ENCODE results near the gene AFF4. TPM values are rescaled to one million over a fixed set of nuclear protein-coding genes. Genes with fewer than 3 reads are reported as not detected.
A peak's percentile ranks its signal among the peaks of the same experiment; 100 is the strongest.
"Not testable (repeated sequence)": the region's sequence is repeated elsewhere in the genome, so short reads cannot be mapped to it uniquely, and the experiment has no call there.

Gene AFF4
- total and polyA plus RNA-seq, 2 experiments from 2014 or later, result 41.7 to 47.3 TPM

DNA sequence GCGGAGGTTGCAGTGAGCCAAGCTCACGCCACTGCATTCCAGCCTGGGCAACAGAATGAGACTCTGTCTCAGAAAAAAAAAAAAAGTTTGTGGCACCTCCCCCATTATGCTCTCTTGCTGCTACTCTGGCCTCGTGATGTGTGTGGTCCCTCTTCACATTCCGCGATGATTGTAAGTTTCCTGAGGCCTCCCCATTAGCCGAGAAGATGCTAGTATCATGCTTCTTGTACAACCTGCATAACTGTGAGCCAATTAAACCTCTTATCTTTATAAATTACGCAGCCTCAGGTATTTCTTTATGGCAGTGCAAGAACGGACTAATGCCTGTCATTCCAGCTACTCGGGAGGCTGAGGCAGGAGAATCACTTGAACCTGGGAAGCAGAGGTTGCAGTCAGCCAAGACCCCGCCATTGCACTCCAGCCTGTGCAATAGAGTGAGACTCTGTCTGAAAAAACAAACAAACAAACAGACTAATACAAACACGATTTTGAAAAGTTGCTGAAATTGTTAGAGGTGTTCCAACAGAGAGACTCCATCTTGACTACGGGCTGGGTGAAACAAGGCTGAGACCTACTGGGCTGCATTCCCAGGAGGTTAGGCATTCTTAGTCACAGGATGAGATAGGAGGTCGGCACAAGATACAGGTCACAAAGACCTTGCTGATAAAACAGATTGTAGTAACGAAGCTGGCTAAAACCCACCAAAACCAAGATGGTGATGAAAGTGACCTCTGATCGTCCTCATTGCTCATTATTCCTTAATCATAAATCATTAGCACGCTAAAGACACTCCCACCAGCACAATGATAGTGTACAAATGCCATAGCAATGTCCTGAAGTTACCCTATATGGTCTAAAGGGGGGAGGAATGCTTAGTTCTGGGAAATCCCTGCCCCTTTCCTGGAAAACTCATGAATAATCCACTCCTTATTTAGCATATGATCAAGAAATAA lies 8.3 kb upstream of the AFF4 start:
- Histone ChIP-seq H3K79me2 (ENCODE audit: insufficient read depth) (no peaks in the 10 kb centered on the region), H3K4me1 (ENCODE audit: insufficient read depth) (no peaks in the 10 kb centered on the region), H3K36me3 (ENCODE audit: low read depth) (no peaks in the 10 kb centered on the region), H3K9me2 (ENCODE audit: insufficient read depth) (no peaks in the 10 kb centered on the region), H3K27me3 (replicated peaks; ENCODE audit: insufficient read depth) (no peaks in the 10 kb centered on the region), H3K27ac (no peak overlapping the region), H3K9me3 (ENCODE audit: low read depth) (no peaks in the 10 kb centered on the region), H3K4me3 (no peak overlapping the region), H3K4me2 (ENCODE audit: unreplicated experiment) (no peak overlapping the region), H3K9ac (no peak overlapping the region), H4K20me1 (ENCODE audit: insufficient read depth) (no peaks in the 10 kb centered on the region), H3F3A (ENCODE audit: insufficient read depth) (no peaks in the 10 kb centered on the region), H2AFZ (peak overlapping the region; percentile 48; the same call in 1 of the 2 replicates)
- TF ChIP-seq EZH2 (IDR thresholded peaks at IDR 0.05; ENCODE audit: insufficient read depth, poor library complexity, severe bottlenecking) (no peak), EZH2phosphoT487 (IDR thresholded peaks at IDR 0.05; ENCODE audit: insufficient read depth, low read depth) (no peak)
- in situ Hi-C loops (cut with MboI), result no loop called here
- DNase-seq, result peak; percentile 32
- 76 to 78% methylated on average over 16 of the region's 16 CpGs for WGBS, 2 experiments (ENCODE audit: low coverage in 1 of 2, low lambda C conversion rate in 2 of 2, missing lambda C conversion rate in 2 of 2)

DNA sequence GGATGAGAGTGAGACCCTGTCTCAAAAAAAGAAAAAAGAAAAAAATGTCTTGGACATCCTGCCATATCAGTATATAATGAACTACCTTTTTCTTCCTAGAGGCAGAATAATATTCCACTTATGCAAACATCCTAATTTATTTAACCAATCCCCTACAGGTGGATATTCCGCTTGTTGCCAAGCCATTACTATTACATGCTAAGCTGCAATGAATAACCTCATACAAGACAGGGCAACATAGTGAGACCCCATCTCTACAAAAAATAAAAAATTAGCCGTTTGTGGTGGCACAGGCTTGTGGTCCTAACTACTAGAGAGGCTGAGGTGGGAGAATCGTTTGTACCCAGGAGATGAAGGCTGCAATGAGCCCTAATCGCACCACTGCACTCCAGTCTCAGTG lies 1.7 kb upstream of the AFF4 start:
- Histone ChIP-seq H3K4me3 (no peak overlapping the region), H3K4me1 (ENCODE audit: insufficient read depth) (peaks cover 13% of the 10 kb centered on the region), H3K27ac (no peak overlapping the region), H3K9ac (no peak overlapping the region), H2AFZ (no peak overlapping the region), H3K9me2 (ENCODE audit: insufficient read depth) (no peaks in the 10 kb centered on the region), H3K9me3 (ENCODE audit: low read depth) (no peaks in the 10 kb centered on the region), H3F3A (ENCODE audit: insufficient read depth) (peaks cover 32% of the 10 kb centered on the region), H3K27me3 (replicated peaks; ENCODE audit: insufficient read depth) (no peaks in the 10 kb centered on the region), H3K4me2 (ENCODE audit: unreplicated experiment) (no peak overlapping the region), H4K20me1 (ENCODE audit: insufficient read depth) (peaks cover 15% of the 10 kb centered on the region; the same call in 1 of the 2 replicates), H3K79me2 (ENCODE audit: insufficient read depth) (peaks cover 32% of the 10 kb centered on the region), H3K36me3 (ENCODE audit: low read depth) (no peaks in the 10 kb centered on the region)
- in situ Hi-C loops (cut with MboI), result no loop called here
- DNase-seq, result no peak
- WGBS, 2 experiments (ENCODE audit: low coverage in 1 of 2, low lambda C conversion rate in 2 of 2, missing lambda C conversion rate in 2 of 2), result 96 to 100% methylated on average over 4 of the region's 4 CpGs
- TF ChIP-seq EZH2phosphoT487 (IDR thresholded peaks at IDR 0.05; ENCODE audit: insufficient read depth, low read depth) (no peak), EZH2 (IDR thresholded peaks at IDR 0.05; ENCODE audit: insufficient read depth, poor library complexity, severe bottlenecking) (no peak)

DNA sequence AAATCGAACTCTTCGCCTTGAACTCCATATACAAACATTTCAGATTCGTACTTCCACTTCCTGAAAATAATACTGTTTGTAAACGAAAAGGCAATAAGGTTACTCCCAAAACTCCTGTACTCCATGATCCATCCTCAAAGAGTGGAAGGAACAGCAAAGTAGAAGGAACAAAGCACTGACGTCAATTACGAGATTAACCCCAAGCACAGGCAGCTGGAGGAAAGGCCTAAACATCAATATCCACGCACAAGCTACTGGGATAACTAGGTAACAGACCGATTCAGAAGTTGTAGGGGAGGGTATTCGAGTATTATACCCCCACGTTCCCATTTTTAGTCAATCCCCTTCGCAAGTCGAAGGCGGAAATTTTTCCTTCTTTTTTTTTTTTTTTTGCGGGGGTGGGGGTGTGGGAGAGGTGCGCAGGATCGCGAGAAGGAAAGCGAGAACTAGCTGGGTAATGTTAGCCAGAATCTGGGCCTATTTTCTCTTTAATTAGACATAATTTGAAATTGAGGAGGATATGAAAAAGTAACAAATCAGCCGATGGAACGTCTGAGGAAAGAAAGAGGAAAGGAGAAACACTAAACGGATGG lies 909 bp downstream of the AFF4 start:
- in situ Hi-C loops (cut with MboI), result no loop called here
- H3K4me1 ChIP-seq (ENCODE audit: insufficient read depth), result peaks cover 17% of the 10 kb centered on the region
- peak overlapping the region; percentile 28; the same call in 1 of the 2 replicates for H2AFZ ChIP-seq
- H3K9me3 ChIP-seq (ENCODE audit: low read depth), result no peaks in the 10 kb centered on the region
- no peak for TF ChIP-seq EZH2phosphoT487 (IDR thresholded peaks at IDR 0.05; ENCODE audit: insufficient read depth, low read depth)
- TF ChIP-seq EZH2 (IDR thresholded peaks at IDR 0.05; ENCODE audit: insufficient read depth, poor library complexity, severe bottlenecking), result no peak
- H3K27ac ChIP-seq, result peak overlapping the region; percentile 97
- no peaks in the 10 kb centered on the region for H3K36me3 ChIP-seq (ENCODE audit: low read depth)
- H3K79me2 ChIP-seq (ENCODE audit: insufficient read depth), result peaks cover 58% of the 10 kb centered on the region
- 1% methylated on average over 21 of the region's 21 CpGs for WGBS, 2 experiments (ENCODE audit: low coverage in 1 of 2, low lambda C conversion rate in 2 of 2, missing lambda C conversion rate in 2 of 2)
- peak; percentile 84 for DNase-seq
- H3K4me2 ChIP-seq (ENCODE audit: unreplicated experiment), result peak overlapping the region; percentile 96
- peaks cover 38% of the 10 kb centered on the region for H3F3A ChIP-seq (ENCODE audit: insufficient read depth)
- H3K27me3 ChIP-seq (replicated peaks; ENCODE audit: insufficient read depth), result no peaks in the 10 kb centered on the region
- H3K9me2 ChIP-seq (ENCODE audit: insufficient read depth), result no peaks in the 10 kb centered on the region
- peak overlapping the region; percentile 89 for H3K4me3 ChIP-seq
- peak overlapping the region; percentile 98 for H3K9ac ChIP-seq
- H4K20me1 ChIP-seq (ENCODE audit: insufficient read depth), result peaks cover 33% of the 10 kb centered on the region

DNA sequence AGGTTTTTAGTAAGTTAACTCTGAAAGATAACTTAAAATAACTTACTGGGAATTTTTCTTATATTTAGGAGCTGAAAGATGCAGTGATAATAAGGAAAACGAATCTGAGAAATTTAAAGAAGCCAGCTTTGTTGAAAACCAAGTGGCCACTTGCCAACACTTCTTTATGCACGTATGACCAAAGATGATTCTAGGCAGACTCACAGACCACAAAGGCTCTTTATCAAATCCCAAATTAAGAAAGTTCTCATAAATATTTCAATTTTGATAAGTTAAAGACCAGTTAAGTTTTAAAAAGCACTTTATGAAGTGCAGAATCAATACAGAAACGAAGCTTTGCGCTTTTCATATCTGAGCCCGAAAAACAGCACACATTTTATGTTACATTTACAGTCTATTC lies 1.5 kb downstream of the AFF4 start:
- Histone ChIP-seq H4K20me1 (ENCODE audit: insufficient read depth) (peaks cover 33% of the 10 kb centered on the region), H3K9me2 (ENCODE audit: insufficient read depth) (no peaks in the 10 kb centered on the region), H3F3A (ENCODE audit: insufficient read depth) (peaks cover 38% of the 10 kb centered on the region), H3K79me2 (ENCODE audit: insufficient read depth) (peaks cover 64% of the 10 kb centered on the region), H3K4me2 (ENCODE audit: unreplicated experiment) (peak overlapping the region; percentile 96), H3K4me3 (peak overlapping the region; percentile 89), H3K9ac (peak overlapping the region; percentile 98), H3K9me3 (ENCODE audit: low read depth) (no peaks in the 10 kb centered on the region), H2AFZ (no peak overlapping the region), H3K27ac (peak overlapping the region; percentile 97), H3K36me3 (ENCODE audit: low read depth) (no peaks in the 10 kb centered on the region), H3K4me1 (ENCODE audit: insufficient read depth) (peaks cover 17% of the 10 kb centered on the region), H3K27me3 (replicated peaks; ENCODE audit: insufficient read depth) (no peaks in the 10 kb centered on the region)
- 8 to 13% methylated on average over 5 of the region's 5 CpGs for WGBS, 2 experiments (ENCODE audit: low coverage in 1 of 2, low lambda C conversion rate in 2 of 2, missing lambda C conversion rate in 2 of 2)
- in situ Hi-C loops (cut with MboI), result no loop called here
- peak; percentile 88 for DNase-seq
- no peak for TF ChIP-seq EZH2phosphoT487 (IDR thresholded peaks at IDR 0.05; ENCODE audit: insufficient read depth, low read depth)
- TF ChIP-seq EZH2 (IDR thresholded peaks at IDR 0.05; ENCODE audit: insufficient read depth, poor library complexity, severe bottlenecking), result no peak

DNA sequence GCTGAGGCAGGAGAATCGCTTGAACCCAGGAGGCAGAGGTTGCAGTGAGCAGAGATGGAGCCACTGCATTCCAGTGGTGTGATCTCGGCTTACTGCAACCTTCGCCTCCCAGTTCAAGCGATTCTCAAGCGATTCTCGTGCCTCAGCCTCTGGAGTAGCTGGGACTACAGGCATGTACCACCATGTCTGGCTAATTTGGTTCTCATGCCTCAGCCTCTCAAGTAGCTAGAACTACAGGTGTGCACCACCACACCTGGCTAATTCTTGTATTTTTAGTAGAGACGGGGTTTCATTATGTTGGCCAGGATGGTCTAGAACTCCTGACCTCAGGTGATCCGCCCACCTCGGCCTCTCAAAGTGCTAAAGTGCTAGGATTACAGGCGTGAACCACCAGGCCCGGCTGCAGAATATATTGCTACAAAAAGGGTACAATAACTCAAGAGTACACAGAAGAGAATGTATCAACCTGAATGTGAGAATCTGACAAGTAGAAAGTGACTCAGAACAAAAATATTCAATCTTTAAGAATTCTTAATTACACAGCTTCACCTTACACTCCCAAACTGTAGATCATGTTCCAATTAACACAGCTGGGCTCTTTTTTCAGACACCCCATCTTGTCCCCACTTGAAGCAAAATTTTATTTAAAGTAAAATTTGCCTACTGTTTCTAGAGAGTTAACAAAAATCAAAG lies 2.2 kb downstream of the AFF4 start:
- Histone ChIP-seq H3K4me1 (ENCODE audit: insufficient read depth) (peaks cover 17% of the 10 kb centered on the region), H3F3A (ENCODE audit: insufficient read depth) (peaks cover 38% of the 10 kb centered on the region), H3K27ac (peak overlapping the region; percentile 97), H3K4me2 (ENCODE audit: unreplicated experiment) (peak overlapping the region; percentile 96), H4K20me1 (ENCODE audit: insufficient read depth) (peaks cover 33% of the 10 kb centered on the region), H3K9ac (peak overlapping the region; percentile 98), H3K4me3 (peak overlapping the region; percentile 89), H3K79me2 (ENCODE audit: insufficient read depth) (peaks cover 71% of the 10 kb centered on the region)
- in situ Hi-C loops (cut with MboI); H3K36me3 ChIP-seq (ENCODE audit: low read depth); H2AFZ ChIP-seq; H3K9me3 ChIP-seq (ENCODE audit: low read depth); H3K27me3 ChIP-seq (replicated peaks; ENCODE audit: insufficient read depth); H3K9me2 ChIP-seq (ENCODE audit: insufficient read depth): not testable (repeated sequence)
- 89% methylated on average over 10 to 11 of the region's 11 CpGs for WGBS, 2 experiments (ENCODE audit: low coverage in 1 of 2, low lambda C conversion rate in 2 of 2, missing lambda C conversion rate in 2 of 2)
- peak; percentile 33 for DNase-seq

DNA sequence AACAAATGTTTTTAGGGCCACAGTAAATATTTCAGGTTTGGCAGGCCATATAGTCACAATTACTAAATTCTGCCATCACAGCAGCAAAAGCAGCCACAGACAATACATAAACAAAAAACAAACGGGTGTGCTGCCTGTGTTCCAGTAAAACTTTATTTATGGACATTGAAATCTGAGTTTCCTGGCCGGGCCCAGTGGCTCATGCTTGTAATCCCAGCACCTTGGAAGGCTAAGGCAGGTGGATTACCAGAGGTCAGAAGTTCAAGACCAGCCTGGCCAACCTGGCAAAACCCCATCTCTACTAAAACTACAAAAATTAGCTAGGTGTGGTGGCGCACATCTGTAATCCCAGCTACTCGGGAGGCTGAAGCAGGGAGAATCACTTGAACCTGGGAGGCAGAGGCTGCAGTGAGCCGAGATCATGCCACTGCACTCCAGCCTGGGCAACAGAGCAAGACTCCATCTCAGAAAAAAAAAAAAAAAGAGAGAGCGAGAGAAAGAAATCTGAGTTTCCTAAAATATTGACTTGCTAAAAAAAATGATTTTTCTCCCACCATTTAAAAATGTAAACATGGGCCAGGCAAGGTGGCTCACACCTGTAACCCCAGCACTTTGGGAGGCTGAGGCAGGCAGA lies 7.2 kb downstream of the AFF4 start:
- H4K20me1 ChIP-seq (ENCODE audit: insufficient read depth), result peaks cover 56% of the 10 kb centered on the region

More for the DNA sequence above, 7.2 kb downstream of the AFF4 start:
- in situ Hi-C loops (cut with MboI); H3K4me3 ChIP-seq; H3K36me3 ChIP-seq (ENCODE audit: low read depth); H3K27ac ChIP-seq; H3K9ac ChIP-seq; H3K4me2 ChIP-seq (ENCODE audit: unreplicated experiment); DNase-seq; H3K9me3 ChIP-seq (ENCODE audit: low read depth); H3K9me2 ChIP-seq (ENCODE audit: insufficient read depth); H3K27me3 ChIP-seq (replicated peaks; ENCODE audit: insufficient read depth); H2AFZ ChIP-seq: not testable (repeated sequence)
- peaks cover 14% of the 10 kb centered on the region for H3K4me1 ChIP-seq (ENCODE audit: insufficient read depth)
- H3F3A ChIP-seq (ENCODE audit: insufficient read depth), result peaks cover 17% of the 10 kb centered on the region
- H3K79me2 ChIP-seq (ENCODE audit: insufficient read depth), result peaks cover 100% of the 10 kb centered on the region
- 82 to 91% methylated on average over 5 to 6 of the region's 6 CpGs for WGBS, 2 experiments (ENCODE audit: low coverage in 1 of 2, low lambda C conversion rate in 2 of 2, missing lambda C conversion rate in 2 of 2)

All from GM23248 (cell line).